PC-3 (cell line): ENCODE data around the gene ARMC8. TPM values are rescaled to one million over a fixed set of nuclear protein-coding genes. Genes with fewer than 3 reads are reported as not detected.

Experiments used
- ATAC-seq: fragments of 200-7000 bp; cut with Tn5 transposase; 2 replicates; pipeline ENCODE4 v1.9.1; 2020; ENCODE audit warnings: mild to moderate bottlenecking, moderate library complexity
- BruUV-seq: library from RNA; stranded (reverse); fragments of 400-500 nt; replicated peaks from 2 replicates; lab custom pipeline; 2021; lab: Mats Ljungman, UMichigan
- CTCF ChIA-PET: fragments of 300-600 bp; sonication (Branson Sonifier 250); formaldehyde crosslinking; loops from one replicate; lab custom pipeline; 2022; ENCODE audit warnings: antibody characterized with exemption; lab: Charles Lee
- POLR2A ChIA-PET: fragments of 300-600 bp; sonication (Branson Sonifier 250); formaldehyde crosslinking; loops from one replicate; lab custom pipeline; 2022; ENCODE audit warnings: antibody characterized with exemption; ENCODE audit not compliant: unreplicated experiment; lab: Charles Lee
- DNase-seq: peaks from one replicate; pipeline ENCODE4 v3.0.0-alpha.2; 2015
- H2AFZ ChIP-seq: fragments of 300-600 bp; sonication (generic); 2 replicates; pipeline ENCODE4 v1.6.0; 2016; ENCODE audit warnings: antibody characterized with exemption, low read length
- H3F3A ChIP-seq: fragments of 300-600 bp; sonication (generic); one replicate; pipeline ENCODE4 v1.6.0; 2017; ENCODE audit warnings: antibody characterized with exemption, low read length, control low read depth, mild to moderate bottlenecking; ENCODE audit not compliant: unreplicated experiment
- H3K27ac ChIP-seq: fragments of 300-600 bp; sonication (generic); 2 replicates; pipeline ENCODE4 v1.5.1; 2016; ENCODE audit warnings: mild to moderate bottlenecking, low read length
- H3K27me3 ChIP-seq: fragments of 300-600 bp; sonication (generic); 2 replicates; pipeline ENCODE4 v1.6.1; 2016; ENCODE audit warnings: low read length, mixed read lengths
- H3K36me3 ChIP-seq: fragments of 300-600 bp; sonication (generic); 2 replicates; pipeline ENCODE4 v1.6.1; 2016; ENCODE audit warnings: low read depth, mixed run types, low read length, mixed read lengths
- H3K4me1 ChIP-seq: fragments of 300-600 bp; sonication (generic); 2 replicates; pipeline ENCODE4 v1.5.1; 2016; ENCODE audit warnings: low read length; ENCODE audit not compliant: insufficient read depth
- H3K4me2 ChIP-seq: fragments of 300-600 bp; sonication (generic); 2 replicates; pipeline ENCODE4 v1.6.0; 2016; ENCODE audit warnings: low read length
- H3K4me3 ChIP-seq: fragments of 300-600 bp; sonication (generic); 2 replicates; pipeline ENCODE4 v1.5.1; 2016; ENCODE audit warnings: mild to moderate bottlenecking, low read length, mixed read lengths
- H3K79me2 ChIP-seq: fragments of 300-600 bp; sonication (generic); 2 replicates; pipeline ENCODE4 v1.6.1; 2017; ENCODE audit warnings: low read length, mixed read lengths
- H3K9ac ChIP-seq: fragments of 300-600 bp; sonication (generic); 2 replicates; pipeline ENCODE4 v1.6.0; 2016; ENCODE audit warnings: mild to moderate bottlenecking, low read length
- H3K9me2 ChIP-seq: fragments of 300-600 bp; sonication (generic); replicated peaks from 2 replicates; pipeline ENCODE4 v1.6.1; 2016; ENCODE audit warnings: mixed run types, low read length, mixed read lengths
- H3K9me3 ChIP-seq: fragments of 300-600 bp; sonication (generic); 2 replicates; pipeline ENCODE4 v1.6.1; 2016; ENCODE audit warnings: low read length, mixed read lengths
- H4K20me1 ChIP-seq: fragments of 300-600 bp; sonication (generic); 2 replicates; pipeline ENCODE4 v1.6.1; 2016; ENCODE audit warnings: low read length, mixed read lengths
- EZH2 ChIP-seq: fragments of 300-600 bp; sonication (generic); IDR thresholded peaks from one replicate; pipeline ENCODE4 v1.6.1; 2017; ENCODE audit warnings: antibody characterized with exemption, mild to moderate bottlenecking, low read length; ENCODE audit not compliant: unreplicated experiment
- EZH2phosphoT487 ChIP-seq: fragments of 300-600 bp; sonication (generic); IDR thresholded peaks from 2 replicates; pipeline ENCODE4 v1.6.1; 2018; ENCODE audit warnings: mild to moderate bottlenecking, antibody characterized with exemption, low read length, borderline replicate concordance
- intact Hi-C: fragments of 100-400 bp; cut with micrococcal nuclease; formaldehyde crosslinking; loops from 2 replicates; pipeline ENCODE4 v1.9.0; 2023
- total RNA-seq: library from RNA; depleted of rRNA; stranded (reverse); fragments of >200 nt; gene quantifications from 2 replicates; pipeline ENCODE4 v1.2.3, GENCODE V29; 2014
- TF ChIP-seq, protein P1 (sequence below): fragments of 300-600 bp; sonication (generic); conservative IDR thresholded peaks from 2 replicates; pipeline ENCODE4 v1.5.1; 2017; ENCODE audit warnings: antibody characterized with exemption, low read depth, mild to moderate bottlenecking, low read length

ARMC8 gene
- total RNA-seq, 1 experiment from 2014 or later = 21.1 TPM

DNA sequence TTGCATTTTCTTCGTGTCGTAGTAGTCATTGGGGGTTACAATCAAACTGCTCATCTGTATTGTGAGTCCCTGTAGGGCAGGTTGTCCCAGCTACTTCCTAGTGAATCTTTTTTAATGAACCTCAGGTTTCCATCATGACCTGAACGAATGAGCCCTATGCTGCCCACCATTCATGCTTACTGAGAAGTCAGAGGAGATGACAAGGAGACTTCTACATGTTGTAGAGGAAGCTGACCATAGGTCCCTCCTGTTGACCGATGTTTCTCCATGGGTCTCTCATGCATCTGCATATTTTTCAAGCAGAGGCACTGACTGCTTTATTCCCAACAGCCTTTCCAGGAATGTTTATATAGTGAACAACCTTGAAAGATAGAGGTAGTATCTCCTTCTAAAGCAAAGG is 147.5 kb downstream of the ARMC8 start:
- BruUV-seq = no TSS peak
- ATAC-seq = no peak
- ChIA-PET POLR2A (no interaction called here), CTCF (no interaction called here)
- no peaks in the 10 kb centered on the region for H3K9me3 ChIP-seq
- no peaks in the 10 kb centered on the region for H3K79me2 ChIP-seq
- no peak overlapping the region for H3K27ac ChIP-seq
- no peak for DNase-seq
- intact Hi-C loops = loop anchor here (5.0 kb wide), 3 partner anchors 58 to 588 kb away; partner anchors contain the start of gene CEP70
- no peaks in the 10 kb centered on the region for H3K36me3 ChIP-seq
- H3K9me2 ChIP-seq = no peaks in the 10 kb centered on the region
- H3K27me3 ChIP-seq = no peaks in the 10 kb centered on the region
- H3K4me3 ChIP-seq = no peak overlapping the region
- no peak overlapping the region for H2AFZ ChIP-seq
- H4K20me1 ChIP-seq = no peaks in the 10 kb centered on the region
- TF ChIP-seq, protein P1, sequence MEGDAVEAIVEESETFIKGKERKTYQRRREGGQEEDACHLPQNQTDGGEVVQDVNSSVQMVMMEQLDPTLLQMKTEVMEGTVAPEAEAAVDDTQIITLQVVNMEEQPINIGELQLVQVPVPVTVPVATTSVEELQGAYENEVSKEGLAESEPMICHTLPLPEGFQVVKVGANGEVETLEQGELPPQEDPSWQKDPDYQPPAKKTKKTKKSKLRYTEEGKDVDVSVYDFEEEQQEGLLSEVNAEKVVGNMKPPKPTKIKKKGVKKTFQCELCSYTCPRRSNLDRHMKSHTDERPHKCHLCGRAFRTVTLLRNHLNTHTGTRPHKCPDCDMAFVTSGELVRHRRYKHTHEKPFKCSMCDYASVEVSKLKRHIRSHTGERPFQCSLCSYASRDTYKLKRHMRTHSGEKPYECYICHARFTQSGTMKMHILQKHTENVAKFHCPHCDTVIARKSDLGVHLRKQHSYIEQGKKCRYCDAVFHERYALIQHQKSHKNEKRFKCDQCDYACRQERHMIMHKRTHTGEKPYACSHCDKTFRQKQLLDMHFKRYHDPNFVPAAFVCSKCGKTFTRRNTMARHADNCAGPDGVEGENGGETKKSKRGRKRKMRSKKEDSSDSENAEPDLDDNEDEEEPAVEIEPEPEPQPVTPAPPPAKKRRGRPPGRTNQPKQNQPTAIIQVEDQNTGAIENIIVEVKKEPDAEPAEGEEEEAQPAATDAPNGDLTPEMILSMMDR = no peak
- TF ChIP-seq EZH2phosphoT487 (no peak), EZH2 (no peak)
- no peaks in the 10 kb centered on the region for H3F3A ChIP-seq
- no peak overlapping the region for H3K4me2 ChIP-seq
- H3K9ac ChIP-seq = no peak overlapping the region
- no peaks in the 10 kb centered on the region for H3K4me1 ChIP-seq

DNA sequence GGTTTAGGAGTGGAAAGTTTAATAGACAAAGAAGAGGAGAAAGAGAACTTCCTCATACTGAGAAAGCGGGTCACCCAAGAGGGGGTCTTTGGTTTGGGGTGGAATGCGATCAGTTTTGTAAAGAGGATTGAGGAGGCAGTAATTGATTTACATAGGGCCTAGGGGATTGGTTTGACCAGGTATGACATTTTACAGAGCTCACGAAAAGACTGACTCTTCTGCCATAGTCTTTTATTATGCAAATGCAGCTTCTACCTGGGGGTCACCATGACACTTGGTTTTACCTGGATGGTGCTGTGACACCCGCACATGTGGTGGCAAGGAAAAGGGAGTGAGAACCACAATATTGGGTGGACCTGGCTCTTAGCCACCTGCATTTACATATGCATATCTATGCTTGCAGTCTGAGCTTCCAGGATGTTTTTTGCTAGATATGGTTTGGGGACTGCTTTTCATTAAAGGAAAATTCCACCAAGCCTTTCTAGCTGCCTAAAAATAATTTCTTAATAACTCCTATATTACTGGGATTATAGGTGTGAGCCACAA is 149.4 kb downstream of the ARMC8 start:
- Histone ChIP-seq H3K4me1 (no peaks in the 10 kb centered on the region), H3F3A (no peaks in the 10 kb centered on the region), H4K20me1 (no peaks in the 10 kb centered on the region), H3K9ac (no peak overlapping the region), H3K27me3 (no peaks in the 10 kb centered on the region), H3K4me2 (no peak overlapping the region), H3K9me3 (no peaks in the 10 kb centered on the region), H3K9me2 (no peaks in the 10 kb centered on the region), H3K79me2 (no peaks in the 10 kb centered on the region), H3K4me3 (no peak overlapping the region), H3K27ac (no peak overlapping the region), H3K36me3 (no peaks in the 10 kb centered on the region), H2AFZ (no peak overlapping the region)
- BruUV-seq = no TSS peak
- DNase-seq (no peak), ATAC-seq (no peak)
- POLR2A ChIA-PET = interaction anchor here (0.7 kb wide), 1 partner anchor 36 kb away, joined by 3 read pairs; no protein-coding TSS in a partner anchor
- TF ChIP-seq EZH2phosphoT487 (no peak), EZH2 (no peak)
- TF ChIP-seq, protein P1 = no peak
- intact Hi-C loops = no loop called here
- CTCF ChIA-PET = no interaction called here

DNA sequence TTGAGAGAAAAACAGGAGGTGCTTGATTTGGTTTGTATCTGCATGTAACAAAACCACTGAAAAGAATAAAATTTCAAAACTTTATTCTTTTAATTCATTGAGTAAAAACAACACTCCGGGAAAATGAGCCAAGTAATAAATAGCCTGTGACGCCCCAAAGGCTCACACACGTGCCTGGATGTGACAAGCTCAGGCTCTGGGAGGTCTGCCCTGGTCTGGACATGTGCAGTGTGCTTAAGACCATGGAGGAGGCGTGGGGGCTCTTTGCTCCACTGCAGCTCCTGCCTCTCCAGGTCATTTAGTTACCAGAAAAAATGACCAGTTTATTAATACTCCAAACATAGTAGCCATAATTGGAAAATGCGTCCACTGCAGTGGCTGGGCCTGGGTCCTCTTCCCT is 151.1 kb downstream of the ARMC8 start:
- Histone ChIP-seq H4K20me1 (no peaks in the 10 kb centered on the region), H3K36me3 (no peaks in the 10 kb centered on the region), H3K27ac (no peak overlapping the region), H3K9me3 (no peaks in the 10 kb centered on the region), H3K4me3 (no peak overlapping the region), H3K9me2 (no peaks in the 10 kb centered on the region), H2AFZ (no peak overlapping the region), H3K4me2 (no peak overlapping the region), H3F3A (no peaks in the 10 kb centered on the region), H3K9ac (no peak overlapping the region), H3K79me2 (no peaks in the 10 kb centered on the region), H3K4me1 (no peaks in the 10 kb centered on the region), H3K27me3 (no peaks in the 10 kb centered on the region)
- TF ChIP-seq, protein P1 = no peak
- TF ChIP-seq EZH2 (no peak), EZH2phosphoT487 (no peak)
- no TSS peak for BruUV-seq
- CTCF ChIA-PET = no interaction called here
- POLR2A ChIA-PET = no interaction called here
- no peak for ATAC-seq
- DNase-seq = no peak
- intact Hi-C loops = no loop called here
